Measurements from ENCODE around the gene DAPK1. TPM values are rescaled to one million over a fixed set of nuclear protein-coding genes. Genes with fewer than 3 reads are reported as not detected.

The DAPK1 gene
- total RNA-seq, 8 experiments from 2014 or later: 31.6 to 466 (median 50.0) TPM

DNA sequence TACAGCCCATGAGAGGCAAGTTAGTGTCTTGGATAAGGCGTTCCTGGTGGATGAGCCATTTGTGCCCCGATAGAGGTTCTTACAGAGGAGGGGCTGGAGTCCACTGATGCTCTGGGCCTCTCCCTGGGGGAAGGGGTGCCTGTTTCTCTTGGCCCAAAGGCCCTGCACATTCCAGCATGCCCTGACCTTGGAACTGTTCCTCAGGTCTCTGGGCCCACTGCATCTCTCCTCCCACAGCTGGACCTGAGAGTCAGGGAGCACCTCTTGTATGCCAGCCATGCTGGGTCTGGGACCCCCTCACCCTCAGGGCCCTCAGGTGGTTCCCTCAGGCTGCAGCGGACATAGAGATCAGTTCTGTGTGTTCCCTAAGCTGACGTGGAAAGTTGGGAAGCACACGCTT, 26.4 kb downstream of the DAPK1 start:
- H3K27ac ChIP-seq: no peak overlapping the region
- in situ Hi-C loops (cut with MboI; ENCODE audit: low pct_unique_long_range_greater_than_20kb in 2 of 9, low sequenced_read_pairs in 9 of 9, unreplicated experiment in 9 of 9): loop anchor here in 1 of 9 experiments (25.0 kb wide), 2 partner anchors 138 to 187 kb away; no protein-coding TSS in a partner anchor
- H3K4me1 ChIP-seq (replicated peaks in 1 of 2): peaks cover 0 to 2% of the 10 kb centered on the region in 2 donors
- peak in 1 of 8 experiments; percentile 9 for ATAC-seq (replicated peaks in 6 of 8)
- WGBS, 10 experiments: 70 to 93% (median 84%) methylated on average over 2 to 3 of the region's 5 CpGs; no CpG with 5 or more reads in 5 of the 10 experiments
- no peak overlapping the region for H3K4me3 ChIP-seq

DNA sequence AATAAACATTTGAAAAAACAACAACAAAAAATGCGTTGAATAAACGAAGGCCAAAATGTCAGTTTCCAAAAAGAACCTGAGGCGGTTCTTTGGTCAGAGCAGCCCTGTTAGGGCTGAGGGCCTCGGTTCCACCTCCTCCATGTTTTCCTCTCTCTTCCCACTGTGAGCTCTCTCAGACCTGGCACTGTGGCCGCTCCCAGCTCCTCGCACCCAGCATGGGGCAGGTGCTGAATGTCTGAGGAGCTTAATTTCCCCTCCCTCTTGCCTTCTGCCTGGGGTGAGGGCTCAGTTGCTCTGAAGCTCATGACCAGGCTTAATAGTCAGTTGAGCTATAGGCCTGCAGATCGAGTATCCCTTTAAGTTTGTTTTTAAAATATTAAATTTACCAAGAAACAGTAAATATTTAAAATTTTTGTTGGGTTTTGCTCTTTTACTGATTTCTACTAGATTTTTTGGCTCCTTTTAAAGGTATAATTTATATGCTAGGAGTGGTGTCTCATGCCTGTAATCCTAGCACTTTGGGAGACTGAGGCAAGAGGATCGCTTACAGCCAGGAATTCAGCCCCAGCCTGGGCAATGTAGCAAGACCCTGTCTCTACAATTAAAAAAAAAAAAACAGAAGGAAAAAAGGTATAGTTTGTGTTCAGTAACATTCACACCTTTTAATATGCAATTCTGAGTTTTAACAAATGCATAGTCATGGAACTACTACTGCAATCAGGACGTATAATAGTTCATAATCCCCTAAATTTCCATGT, 28.1 kb downstream of the DAPK1 start:
- H3K4me3 ChIP-seq: no peak overlapping the region
- ATAC-seq (replicated peaks in 6 of 8): no peak
- WGBS, 10 experiments: 49 to 100% (median 86%) methylated on average over 1 to 7 of the region's 9 CpGs
- H3K27ac ChIP-seq: no peak overlapping the region
- in situ Hi-C loops (cut with MboI; ENCODE audit: low pct_unique_long_range_greater_than_20kb in 2 of 9, low sequenced_read_pairs in 9 of 9, unreplicated experiment in 9 of 9): no loop called here
- H3K4me1 ChIP-seq (replicated peaks in 1 of 2): peaks cover 2 to 7% of the 10 kb centered on the region in 2 donors

DNA sequence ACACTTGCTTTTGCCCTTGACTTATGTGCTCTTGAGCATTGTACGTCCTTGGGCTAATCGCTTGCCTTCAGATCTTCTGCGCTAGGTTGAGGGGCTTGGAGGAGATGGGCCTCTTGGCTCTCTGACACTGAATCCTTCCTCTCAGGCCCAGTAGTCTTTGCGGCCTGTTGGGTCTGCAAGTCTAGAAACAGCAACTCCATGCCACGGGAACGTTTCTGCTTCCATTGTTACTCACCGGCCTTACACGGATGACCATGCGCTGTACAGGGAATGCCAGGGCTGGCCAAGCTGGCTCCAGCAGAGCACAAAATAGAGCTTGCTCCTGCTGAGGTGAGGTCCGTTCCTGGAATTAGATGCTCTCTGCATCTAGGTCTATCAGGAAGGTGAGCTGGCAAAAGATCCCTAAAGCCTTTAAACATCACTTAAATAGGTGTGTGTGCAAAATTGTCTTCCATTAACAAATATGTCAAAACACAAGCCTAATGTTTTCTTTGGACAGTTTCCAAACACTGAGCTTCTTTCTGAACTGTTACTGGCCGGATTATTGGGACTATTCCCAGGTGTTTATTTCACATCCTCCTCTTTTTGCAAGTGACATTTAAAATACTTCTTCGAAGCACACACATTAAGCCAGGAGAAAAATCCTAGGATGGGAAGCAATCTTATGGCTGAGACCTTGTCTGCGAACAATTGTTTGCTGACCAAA, 29.7 kb downstream of the DAPK1 start:
- in situ Hi-C loops (cut with MboI; ENCODE audit: low pct_unique_long_range_greater_than_20kb in 2 of 9, low sequenced_read_pairs in 9 of 9, unreplicated experiment in 9 of 9): no loop called here
- no peak overlapping the region for H3K4me3 ChIP-seq
- WGBS, 10 experiments: 51 to 100% (median 93%) methylated on average over 1 to 11 of the region's 13 CpGs
- peaks cover 16 to 23% of the 10 kb centered on the region in 2 donors for H3K4me1 ChIP-seq (replicated peaks in 1 of 2)
- ATAC-seq (replicated peaks in 6 of 8): no peak
- H3K27ac ChIP-seq: no peak overlapping the region

DNA sequence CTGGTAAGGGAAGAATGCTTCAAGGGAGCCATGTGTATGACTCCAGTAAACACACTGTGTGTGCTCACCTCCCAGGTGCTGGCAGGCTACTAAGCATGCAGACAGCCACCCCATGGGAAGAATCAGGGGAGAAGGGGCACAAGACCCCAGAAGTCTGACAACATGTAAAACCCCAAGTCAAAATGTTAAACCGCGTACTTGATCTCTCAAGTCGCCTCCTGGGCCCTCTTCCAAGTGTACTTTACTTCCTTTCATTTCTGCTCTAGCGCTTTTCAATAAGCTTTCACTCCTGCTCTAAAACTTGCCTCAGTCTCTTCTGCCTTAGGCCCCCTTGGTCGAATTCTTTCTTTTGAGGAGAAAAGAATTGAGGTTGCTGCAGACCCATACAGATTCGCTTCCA, 31.3 kb downstream of the DAPK1 start:
- peaks cover 16 to 29% of the 10 kb centered on the region in 2 donors for H3K4me1 ChIP-seq (replicated peaks in 1 of 2)
- H3K4me3 ChIP-seq: no peak overlapping the region
- ATAC-seq (replicated peaks in 6 of 8): no peak
- WGBS, 10 experiments: 60 to 100% (median 89%) methylated on average over 2 to 6 of the region's 6 CpGs; no CpG with 5 or more reads in 2 of the 10 experiments
- in situ Hi-C loops (cut with MboI; ENCODE audit: low pct_unique_long_range_greater_than_20kb in 2 of 9, low sequenced_read_pairs in 9 of 9, unreplicated experiment in 9 of 9): no loop called here
- no peak overlapping the region for H3K27ac ChIP-seq

DNA sequence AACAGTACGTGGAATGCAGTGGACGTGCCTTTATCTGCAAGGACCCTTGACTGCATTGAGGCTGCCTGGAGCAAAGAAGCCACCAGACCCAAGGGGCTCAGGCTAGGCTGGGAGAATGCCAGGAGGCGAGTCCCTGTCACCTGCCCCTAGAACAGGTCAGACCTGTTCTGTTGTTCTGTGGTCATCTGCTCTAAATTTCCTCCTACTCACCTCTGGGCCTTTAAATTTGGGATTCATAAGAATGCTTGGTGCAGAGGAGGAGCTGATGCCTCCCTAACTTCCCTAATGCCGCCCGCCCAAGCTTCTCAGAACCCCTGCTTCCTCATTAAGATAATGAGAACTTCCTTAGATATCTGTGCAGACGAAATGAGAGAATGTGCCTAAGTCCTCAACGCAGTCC, 32.0 kb downstream of the DAPK1 start:
- H3K27ac ChIP-seq: no peak overlapping the region
- H3K4me1 ChIP-seq (replicated peaks in 1 of 2): peaks cover 16 to 29% of the 10 kb centered on the region in 2 donors
- H3K4me3 ChIP-seq: no peak overlapping the region
- no peak for ATAC-seq (replicated peaks in 6 of 8)
- 47 to 100% (median 83%) methylated on average over 1 to 5 of the region's 7 CpGs; no CpG with 5 or more reads in 2 of the 10 experiments for whole genome bisulfite sequencing, 10 experiments
- in situ Hi-C loops (cut with MboI; ENCODE audit: low pct_unique_long_range_greater_than_20kb in 2 of 9, low sequenced_read_pairs in 9 of 9, unreplicated experiment in 9 of 9): no loop called here

DNA sequence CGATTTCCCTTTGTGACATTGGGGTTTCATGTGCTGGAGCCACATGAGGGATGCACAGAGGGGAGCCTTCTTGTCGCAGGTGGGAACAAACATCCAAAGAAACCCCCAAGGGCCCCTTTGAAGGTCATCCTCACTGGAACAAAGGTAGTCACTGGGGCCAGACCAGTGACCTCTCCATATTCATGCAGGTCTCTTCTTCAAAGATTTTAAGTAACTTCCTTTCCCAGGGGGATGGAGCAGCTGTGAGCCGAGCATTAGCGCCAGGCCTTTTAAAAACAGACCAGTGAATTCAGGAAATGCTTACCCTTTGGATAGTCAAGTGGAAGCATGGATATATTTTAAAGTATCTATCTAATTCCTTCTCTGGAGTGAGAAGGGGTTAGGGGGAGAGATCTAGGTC, 33.0 kb downstream of the DAPK1 start:
- no peak overlapping the region for H3K27ac ChIP-seq
- 0 to 100% (median 50%) methylated on average over 1 to 4 of the region's 4 CpGs; no CpG with 5 or more reads in 2 of the 10 experiments for WGBS, 10 experiments
- peak in 1 of 8 experiments; percentile 29 for ATAC-seq (replicated peaks in 6 of 8)
- H3K4me3 ChIP-seq: no peak overlapping the region
- in situ Hi-C loops (cut with MboI; ENCODE audit: low pct_unique_long_range_greater_than_20kb in 2 of 9, low sequenced_read_pairs in 9 of 9, unreplicated experiment in 9 of 9): no loop called here
- H3K4me1 ChIP-seq (replicated peaks in 1 of 2): peaks cover 21 to 35% of the 10 kb centered on the region in 2 donors

DNA sequence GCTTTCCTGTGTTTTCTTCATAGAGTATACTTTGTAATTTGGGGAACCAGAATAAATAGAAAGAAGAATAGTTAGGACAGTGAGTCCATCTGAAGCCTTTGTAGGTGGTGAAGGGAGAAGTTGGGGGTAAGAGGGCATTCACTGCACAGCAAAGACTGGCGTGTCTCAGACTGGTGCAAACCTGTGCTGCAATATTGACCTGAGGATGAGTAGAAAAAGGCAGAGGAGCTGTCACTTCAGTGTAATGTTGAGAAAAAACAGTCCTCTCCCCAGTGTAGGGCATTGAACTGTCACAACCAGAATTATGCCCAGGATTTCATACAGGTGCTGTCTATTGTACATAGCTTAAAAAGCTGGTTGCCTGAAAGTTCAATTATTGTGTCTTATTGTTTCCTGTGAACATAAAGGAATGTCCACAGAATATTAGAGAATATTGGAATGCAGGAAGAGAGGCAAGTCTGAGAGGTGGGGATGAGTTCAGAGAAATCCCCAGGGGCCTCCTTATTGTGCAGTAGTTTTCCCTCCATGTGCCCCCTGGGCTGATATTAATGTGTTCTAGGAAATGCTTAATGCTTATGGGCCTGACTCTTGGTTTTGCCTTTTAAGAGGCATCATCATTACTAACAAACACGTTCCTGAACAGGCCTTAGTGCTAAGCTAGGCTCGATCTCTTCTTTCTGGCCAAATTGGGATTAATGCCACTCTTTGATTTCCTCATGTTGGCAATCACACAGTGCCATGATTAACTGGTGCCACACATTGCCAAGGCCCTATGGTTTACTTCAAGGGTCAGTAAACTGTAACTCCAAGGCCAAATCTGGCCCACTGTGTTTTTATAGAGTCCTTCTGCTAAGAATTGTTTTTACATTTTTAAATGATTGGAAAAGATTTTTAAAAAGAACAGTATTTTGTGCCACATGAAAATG, 34.0 kb downstream of the DAPK1 start:
- WGBS, 10 experiments: 27 to 100% (median 72%) methylated on average over 1 to 3 of the region's 3 CpGs

DNA sequence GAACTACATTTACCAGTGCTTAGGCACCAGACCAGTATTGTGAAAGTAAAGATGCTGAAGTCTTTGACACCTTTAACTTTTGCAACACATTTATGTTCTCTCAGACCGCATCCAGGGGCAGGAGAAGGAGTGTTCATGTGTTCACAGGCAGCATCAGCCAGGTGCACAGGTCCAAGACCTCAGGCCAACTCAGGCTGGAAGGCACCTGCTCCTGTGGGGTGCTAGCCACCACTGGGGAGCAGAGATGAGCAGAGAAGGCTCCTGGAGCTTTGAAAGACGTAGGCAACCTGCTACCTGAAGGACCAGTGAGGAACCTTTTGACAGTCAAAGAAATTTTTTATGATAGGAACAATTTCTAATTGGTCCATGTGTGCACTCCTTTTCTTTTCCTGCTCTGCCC, 35.6 kb downstream of the DAPK1 start:
- in situ Hi-C loops (cut with MboI; ENCODE audit: low pct_unique_long_range_greater_than_20kb in 2 of 9, low sequenced_read_pairs in 9 of 9, unreplicated experiment in 9 of 9): no loop called here
- peak in 2 of 8 experiments; percentile 14 to 65 for ATAC-seq (replicated peaks in 6 of 8)
- peaks cover 21 to 38% of the 10 kb centered on the region in 2 donors for H3K4me1 ChIP-seq (replicated peaks in 1 of 2)
- no peak overlapping the region for H3K4me3 ChIP-seq
- 76 to 100% (median 100%) methylated on average over 1 to 2 of the region's 2 CpGs; no CpG with 5 or more reads in 5 of the 10 experiments for WGBS, 10 experiments
- H3K27ac ChIP-seq: no peak overlapping the region

More for the DNA sequence above, 34.0 kb downstream of the DAPK1 start:
- no peak overlapping the region for H3K27ac ChIP-seq
- peaks cover 21 to 38% of the 10 kb centered on the region in 2 donors for H3K4me1 ChIP-seq (replicated peaks in 1 of 2)
- in situ Hi-C loops (cut with MboI; ENCODE audit: low pct_unique_long_range_greater_than_20kb in 2 of 9, low sequenced_read_pairs in 9 of 9, unreplicated experiment in 9 of 9): no loop called here
- no peak overlapping the region for H3K4me3 ChIP-seq
- peak in 5 of 8 experiments; percentile 8 to 72 (median 59) for ATAC-seq (replicated peaks in 6 of 8)

DNA sequence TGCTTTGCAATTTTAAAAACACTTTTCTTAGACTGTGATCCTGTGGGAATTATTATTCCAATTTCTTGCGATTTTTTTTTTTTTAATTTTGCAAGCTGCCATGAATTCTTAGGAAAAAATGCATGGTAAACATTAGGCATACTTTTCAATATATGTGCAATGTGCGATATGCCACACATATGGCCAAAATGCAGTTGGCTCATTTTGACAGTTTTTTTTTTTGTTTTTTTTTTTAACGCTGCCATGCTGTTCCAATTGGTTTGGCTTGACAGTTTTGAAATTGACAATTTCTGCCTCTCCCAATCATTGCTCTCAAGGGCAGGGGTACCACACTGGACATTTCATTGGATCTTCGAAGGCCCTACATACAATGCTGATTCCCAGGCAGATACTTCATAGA, 36.4 kb downstream of the DAPK1 start:
- Histone ChIP-seq H3K27ac (no peak overlapping the region), H3K4me3 (no peak overlapping the region), H3K4me1 (replicated peaks in 1 of 2) (peaks cover 21 to 38% of the 10 kb centered on the region in 2 donors)
- WGBS, 10 experiments: 0 to 97% (median 74%) methylated on average over 1 to 4 of the region's 4 CpGs; no CpG with 5 or more reads in 1 of the 10 experiments
- in situ Hi-C loops (cut with MboI; ENCODE audit: low pct_unique_long_range_greater_than_20kb in 2 of 9, low sequenced_read_pairs in 9 of 9, unreplicated experiment in 9 of 9): no loop called here
- peak in 1 of 8 experiments; percentile 3 for ATAC-seq (replicated peaks in 6 of 8)

DNA sequence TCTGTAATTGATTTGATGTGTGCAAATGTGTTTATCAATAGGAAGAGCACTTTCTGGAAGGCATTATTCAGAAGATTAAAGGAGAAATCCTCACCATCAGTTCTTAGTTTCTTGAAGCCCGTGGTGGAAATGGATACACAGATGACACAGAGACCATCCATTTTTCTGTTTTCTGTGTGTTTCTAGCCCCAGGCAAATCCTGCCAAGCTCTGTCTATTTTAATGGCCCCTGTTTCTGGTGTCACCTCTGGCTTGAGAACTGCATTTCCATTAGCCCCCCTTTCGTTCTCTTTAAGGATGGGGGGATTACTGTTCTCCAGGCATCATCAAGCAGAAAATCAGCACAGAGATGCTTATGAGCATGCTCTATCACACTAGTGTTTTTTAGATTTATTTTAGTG, 37.3 kb downstream of the DAPK1 start:
- WGBS, 10 experiments: 14 to 100% (median 89%) methylated on average over 1 to 2 of the region's 2 CpGs; no CpG with 5 or more reads in 5 of the 10 experiments
- H3K27ac ChIP-seq: no peak overlapping the region
- ATAC-seq (replicated peaks in 6 of 8): no peak
- no peak overlapping the region for H3K4me3 ChIP-seq
- in situ Hi-C loops (cut with MboI; ENCODE audit: low pct_unique_long_range_greater_than_20kb in 2 of 9, low sequenced_read_pairs in 9 of 9, unreplicated experiment in 9 of 9): no loop called here
- peaks cover 21 to 38% of the 10 kb centered on the region in 2 donors for H3K4me1 ChIP-seq (replicated peaks in 1 of 2)

DNA sequence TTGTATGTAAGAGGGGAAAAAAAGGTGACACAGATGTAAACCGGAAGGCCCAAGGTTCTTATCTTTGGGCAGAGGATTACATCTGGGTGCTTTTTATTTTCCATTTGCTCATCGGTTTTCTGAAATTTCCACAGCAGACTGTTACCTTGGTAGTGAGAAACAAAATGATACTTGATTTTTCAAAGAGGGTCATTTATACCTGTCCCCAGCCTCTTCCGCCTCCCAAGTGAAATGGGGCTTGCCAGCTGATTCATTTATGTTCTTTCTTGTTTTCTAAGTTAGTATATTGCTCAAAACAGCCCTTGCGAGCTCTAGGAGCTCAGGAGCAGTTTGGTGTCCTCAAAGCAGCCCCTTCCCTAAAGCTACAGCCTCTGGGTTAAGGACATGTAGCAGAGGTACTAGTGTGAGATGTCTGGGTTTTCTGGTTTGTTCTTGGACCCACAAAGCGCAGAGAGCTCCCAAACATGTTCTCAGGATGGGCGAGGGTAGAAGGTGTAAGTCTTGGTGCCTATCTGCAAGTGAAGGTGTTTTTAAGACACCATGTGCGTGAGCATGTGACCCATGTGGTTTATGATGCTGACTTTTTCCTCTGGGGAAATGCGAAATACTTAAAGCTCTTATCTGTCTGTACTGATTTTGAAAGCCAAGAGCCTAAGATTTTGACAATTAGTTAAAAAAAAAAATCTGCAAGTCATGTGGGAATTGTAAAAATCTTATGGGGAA, 38.3 kb downstream of the DAPK1 start:
- no peak for ATAC-seq (replicated peaks in 6 of 8)
- Histone ChIP-seq H3K27ac (no peak overlapping the region), H3K4me3 (no peak overlapping the region), H3K4me1 (replicated peaks in 1 of 2) (peaks cover 17 to 29% of the 10 kb centered on the region in 2 donors)
- WGBS, 10 experiments: 36 to 97% (median 77%) methylated on average over 2 to 8 of the region's 8 CpGs; no CpG with 5 or more reads in 1 of the 10 experiments
- in situ Hi-C loops (cut with MboI; ENCODE audit: low pct_unique_long_range_greater_than_20kb in 2 of 9, low sequenced_read_pairs in 9 of 9, unreplicated experiment in 9 of 9): no loop called here

DNA sequence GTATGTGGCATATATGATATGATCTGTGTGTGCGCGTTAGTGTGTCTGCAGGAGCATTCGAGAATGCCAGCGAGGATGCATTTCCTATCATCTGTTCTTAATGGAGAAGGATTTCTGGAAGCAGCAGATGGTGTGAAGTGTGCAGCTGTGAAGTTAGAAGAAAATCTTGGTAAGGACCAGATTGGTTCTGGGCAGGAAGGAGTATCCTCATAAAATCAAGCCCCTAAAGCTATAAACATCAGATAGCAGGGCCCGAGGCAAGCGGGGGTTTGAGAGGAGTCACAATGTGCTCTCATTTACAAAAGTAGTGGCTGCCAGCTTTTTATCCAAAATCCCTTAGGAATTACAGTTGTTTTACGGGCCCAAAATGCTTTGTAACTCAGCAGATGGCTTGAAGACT, 40.0 kb downstream of the DAPK1 start:
- in situ Hi-C loops (cut with MboI; ENCODE audit: low pct_unique_long_range_greater_than_20kb in 2 of 9, low sequenced_read_pairs in 9 of 9, unreplicated experiment in 9 of 9): no loop called here
- WGBS, 10 experiments: 15 to 87% (median 44%) methylated on average over 2 to 6 of the region's 7 CpGs
- Histone ChIP-seq H3K4me3 (no peak overlapping the region), H3K4me1 (replicated peaks in 1 of 2) (peaks cover 6 to 12% of the 10 kb centered on the region in 2 donors), H3K27ac (no peak overlapping the region)
- peak in 1 of 8 experiments; percentile 25 for ATAC-seq (replicated peaks in 6 of 8)

Data from motor neuron (in vitro differentiated cells).